HT1080 (cell line): ENCODE data around the gene SNAP47. TPM values are rescaled to one million over a fixed set of nuclear protein-coding genes. Genes with fewer than 3 reads are reported as not detected.
A peak's percentile ranks its signal among the peaks of the same experiment; 100 is the strongest.

Experiments
- DNase-seq: peaks from one replicate; pipeline ENCODE4 v3.0.0-alpha.2; 2015; ENCODE audit warnings: low read depth
- total RNA-seq: library from RNA; depleted of rRNA; stranded (reverse); fragments of >200 nt; shearing (Covaris generic); gene quantifications from 2 replicates; pipeline ENCODE4 v1.2.3, GENCODE V29; 2014

SNAP47 gene
- total RNA-seq, 1 experiment from 2014 or later = 47.0 TPM

DNA sequence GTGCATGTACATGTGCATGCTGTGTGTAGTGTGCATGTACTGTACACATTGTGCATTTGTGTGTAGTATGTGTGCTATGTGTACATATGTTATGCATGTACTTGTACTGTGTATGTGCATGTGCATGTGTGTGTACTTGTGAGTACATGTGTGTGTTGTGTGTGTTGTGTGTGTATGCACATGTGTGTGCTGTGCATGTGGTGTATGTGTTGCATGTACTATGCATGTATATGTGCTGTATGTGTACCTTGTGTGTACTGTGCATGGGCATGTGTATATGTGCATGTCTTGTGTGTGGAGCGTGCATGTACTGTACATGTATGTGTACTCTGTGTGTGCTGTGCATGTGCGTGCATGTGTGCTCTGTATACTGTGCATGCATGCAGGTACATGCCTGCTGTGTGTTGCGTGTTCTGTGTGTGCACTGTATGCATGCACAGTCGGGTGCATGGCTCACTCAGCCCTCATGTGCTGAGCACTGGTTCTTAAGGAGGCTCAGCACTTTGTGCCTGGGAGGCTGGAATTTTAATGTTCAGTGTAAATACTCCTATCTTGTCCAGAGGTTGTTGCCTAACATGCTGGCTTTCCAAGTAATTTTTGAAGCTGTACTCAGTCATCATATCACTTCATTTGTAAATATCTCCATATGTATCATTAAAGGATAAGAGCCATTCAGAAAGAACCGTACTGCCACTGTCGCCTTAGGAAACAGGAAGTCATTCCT, 32.3 kb downstream of the SNAP47 start:
- no peak for DNase-seq

DNA sequence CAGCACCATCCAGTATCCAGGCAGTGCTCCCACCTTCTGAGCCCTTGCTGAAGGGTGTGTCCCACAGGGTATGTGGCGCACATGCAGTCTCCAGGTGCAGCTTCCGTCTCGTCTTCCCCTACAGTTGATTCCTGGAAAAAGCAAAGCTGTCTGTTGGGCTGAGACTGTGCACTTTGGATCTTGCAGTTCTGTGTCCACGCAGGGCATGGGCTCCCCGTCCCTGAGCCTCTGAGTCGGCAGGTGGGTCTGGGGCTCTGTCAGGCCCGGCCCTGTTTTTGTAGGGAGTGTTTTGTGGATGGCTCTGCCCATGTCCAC, 32.8 kb downstream of the SNAP47 start:
- DNase-seq = no peak

DNA sequence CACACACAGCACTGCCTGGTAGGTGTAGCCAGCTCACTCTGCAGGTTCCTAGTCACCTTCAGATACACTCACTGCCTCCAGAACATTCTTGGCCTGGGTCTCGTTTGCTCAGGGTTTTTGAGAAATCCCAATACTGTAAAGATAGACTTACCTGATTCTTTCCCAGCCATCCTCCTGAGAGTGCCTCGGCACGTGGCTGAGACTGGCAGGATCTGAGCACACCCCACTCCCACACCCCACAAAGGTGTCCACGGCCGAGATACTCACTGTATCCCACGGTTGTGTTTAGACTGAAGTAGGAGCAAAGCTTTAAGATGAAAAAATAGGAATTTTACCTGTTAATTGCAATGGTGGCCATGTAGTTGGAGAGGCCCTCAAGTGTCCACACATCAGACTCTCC, 33.4 kb downstream of the SNAP47 start:
- no peak for DNase-seq

DNA sequence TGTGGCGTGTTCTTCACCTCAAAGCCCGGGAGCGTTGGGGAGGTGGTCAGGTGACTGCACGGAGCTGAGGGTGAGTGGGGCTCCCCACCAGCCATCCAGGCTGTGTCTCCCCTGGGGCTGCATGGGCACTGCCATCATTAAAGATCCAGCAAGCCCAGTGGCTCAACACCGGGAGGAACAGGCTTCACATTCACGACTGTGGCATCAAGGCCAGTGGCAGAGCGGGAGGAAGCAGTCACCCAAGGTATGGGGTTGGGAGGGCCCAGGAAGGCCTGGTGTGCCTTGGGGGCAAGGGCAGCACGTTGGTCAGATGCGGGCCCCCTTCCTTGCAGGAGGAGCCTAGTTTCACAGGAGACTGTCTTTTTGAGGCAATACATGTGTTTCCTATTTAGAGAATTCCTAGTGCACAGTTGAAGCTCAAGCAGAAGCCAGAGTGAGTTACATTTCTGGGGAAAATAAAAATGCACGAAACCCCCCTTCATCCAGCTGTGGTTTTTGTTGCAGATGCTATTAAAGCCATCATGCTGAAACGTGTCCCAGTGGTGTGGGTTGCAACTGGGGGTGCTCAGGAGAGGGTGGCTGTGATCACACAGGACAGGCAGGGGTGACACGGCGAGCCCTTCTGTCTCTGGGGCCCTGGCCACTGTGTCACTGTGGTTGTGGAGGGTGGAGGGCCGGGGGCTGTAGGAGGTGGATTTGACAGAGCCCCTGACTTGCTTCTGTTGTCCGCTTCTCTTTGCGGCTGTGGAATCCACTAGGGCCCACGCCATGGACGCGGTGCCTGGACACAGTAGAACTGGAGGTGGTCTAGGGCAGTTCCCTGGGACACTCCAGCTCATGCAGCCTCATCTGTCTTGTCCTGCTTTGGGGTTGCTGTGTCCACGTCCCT, 34.1 kb downstream of the SNAP47 start:
- DNase-seq = no peak

DNA sequence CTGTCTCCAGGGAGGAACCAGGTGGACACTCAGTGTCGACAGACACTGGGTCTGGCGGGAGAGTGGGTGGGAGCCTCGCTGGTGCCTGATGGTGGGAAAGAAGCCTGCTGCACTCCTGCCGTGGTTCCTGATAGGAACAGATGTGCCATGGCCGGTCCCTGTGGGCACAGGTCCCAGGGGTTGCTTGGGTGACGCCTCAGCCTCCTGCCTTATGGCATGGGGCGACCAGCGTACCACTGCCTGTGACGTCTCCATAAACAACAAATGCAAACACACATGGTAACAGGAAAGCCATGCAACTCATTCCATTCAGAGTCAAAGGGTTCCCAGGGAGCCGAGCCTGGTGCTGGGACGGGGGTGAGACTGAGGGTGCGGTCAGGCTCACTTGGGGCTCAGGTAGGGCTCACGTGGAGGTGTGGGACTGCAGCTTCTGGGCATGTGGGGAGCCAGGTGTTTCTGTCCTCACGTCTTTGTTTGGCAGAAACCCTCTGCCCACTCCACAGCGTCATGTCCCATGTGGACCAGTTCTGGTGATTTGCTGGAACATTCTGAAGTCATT, 34.8 kb downstream of the SNAP47 start:
- no peak for DNase-seq

DNA sequence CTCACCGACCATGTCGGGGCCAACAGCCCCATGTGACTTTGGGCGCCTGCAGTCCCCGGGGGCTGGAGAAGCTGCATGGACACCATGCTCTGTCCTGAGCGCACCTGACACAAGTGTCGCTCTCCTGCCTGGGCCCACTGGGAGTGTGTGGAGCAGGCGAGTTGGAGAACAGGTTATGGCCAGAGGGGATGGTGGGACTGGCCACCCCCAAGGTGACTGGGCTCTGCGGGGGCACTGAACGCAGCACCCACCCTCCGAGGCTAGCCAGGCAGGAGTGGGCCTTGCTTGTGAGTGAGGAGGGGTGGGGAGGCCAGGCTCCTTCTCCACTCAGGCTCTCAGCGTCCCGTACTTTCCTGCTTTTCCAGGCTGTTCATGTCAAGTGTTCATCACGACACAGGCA, 35.6 kb downstream of the SNAP47 start:
- no peak for DNase-seq

DNA sequence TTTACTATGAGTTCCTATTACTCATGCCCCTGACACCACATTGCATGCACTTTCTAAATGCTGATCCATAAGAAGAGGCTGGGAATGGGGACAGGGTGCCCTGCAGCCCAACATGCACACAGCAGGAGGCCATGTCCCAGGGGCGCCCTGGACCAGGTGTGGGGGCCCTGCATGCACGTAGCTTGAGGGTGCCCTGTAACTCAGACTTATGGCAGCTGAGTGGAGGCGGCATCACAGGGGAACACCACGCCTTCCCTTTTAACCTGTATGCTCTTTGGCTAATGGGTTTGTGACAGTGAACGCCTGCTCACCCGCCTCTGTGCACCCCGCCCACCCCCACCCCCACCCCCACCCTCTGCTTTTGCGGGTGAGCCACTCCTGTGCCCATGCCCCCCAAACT, 36.1 kb downstream of the SNAP47 start:
- DNase-seq = no peak

DNA sequence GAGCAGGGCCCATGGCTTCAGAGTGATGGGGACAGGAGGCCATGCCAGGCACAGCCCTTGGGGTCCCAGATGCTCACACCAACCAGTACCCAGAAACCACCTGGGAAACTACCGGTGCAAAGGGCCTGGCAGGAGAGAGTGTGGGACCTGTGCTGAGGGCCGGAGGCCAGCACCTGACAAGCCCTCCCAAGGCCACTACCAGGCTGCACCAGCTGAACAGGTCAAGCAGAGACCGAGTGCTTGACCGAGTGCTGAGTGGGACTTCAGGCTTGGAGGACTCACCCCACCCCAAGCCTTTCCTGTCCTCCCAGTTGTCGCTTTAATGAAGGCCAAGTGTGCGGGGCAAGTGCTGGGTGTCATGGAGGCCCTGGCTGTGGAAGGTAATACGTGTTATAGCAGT, 36.5 kb downstream of the SNAP47 start:
- DNase-seq = no peak

DNA sequence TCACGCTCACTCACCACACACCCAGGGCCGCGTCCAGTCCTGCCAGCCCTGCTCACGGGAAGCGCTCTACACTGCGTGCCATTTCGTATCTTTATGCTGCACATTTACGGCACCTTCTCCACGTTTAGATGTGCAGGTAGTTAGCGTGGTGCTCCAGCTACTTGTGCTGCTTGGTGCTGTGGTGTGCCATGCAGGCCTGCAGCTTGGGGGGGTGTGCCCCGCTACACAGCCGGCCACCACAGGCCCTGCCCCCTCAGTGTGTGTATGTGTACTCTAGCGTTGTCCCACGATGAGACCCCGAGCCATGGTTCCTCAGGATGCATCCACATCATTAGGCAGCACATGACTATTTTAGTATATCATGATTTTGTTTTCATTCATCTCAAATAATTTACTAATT, 38.3 kb downstream of the SNAP47 start:
- no peak for DNase-seq

DNA sequence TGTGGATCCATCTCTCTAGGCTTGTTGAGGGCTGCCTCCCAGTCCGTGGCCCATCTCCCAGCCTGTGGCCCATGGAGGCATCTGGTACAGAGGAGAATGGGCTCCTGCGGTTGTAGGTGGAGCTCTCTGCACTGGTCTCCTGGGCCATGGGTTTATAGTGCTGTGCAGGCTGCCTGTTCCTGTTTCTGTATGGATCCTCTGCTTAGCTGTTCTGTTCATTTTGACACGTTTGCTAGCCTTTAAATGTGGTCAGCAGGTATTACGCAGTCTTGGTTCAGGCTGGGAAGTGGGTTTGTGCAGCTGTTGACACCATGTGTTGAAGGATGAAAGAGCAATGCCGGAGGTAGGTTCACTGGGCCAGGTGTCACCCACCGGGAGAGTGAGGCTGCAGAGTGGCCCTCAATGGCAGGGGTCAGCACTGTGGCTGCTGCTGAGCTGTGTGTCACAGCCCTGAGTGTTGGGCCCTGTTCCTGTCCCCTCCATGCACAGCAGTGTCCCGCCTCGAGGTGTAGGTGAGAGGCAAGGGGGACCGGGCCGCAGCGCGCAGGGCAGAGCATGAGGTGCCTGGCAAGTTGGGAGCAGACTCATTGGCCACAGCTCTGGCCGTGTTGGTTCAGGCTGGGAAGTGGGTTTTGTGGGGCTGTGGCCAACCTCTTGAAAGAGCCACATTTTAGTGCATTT, 39.0 kb downstream of the SNAP47 start:
- DNase-seq = no peak

DNA sequence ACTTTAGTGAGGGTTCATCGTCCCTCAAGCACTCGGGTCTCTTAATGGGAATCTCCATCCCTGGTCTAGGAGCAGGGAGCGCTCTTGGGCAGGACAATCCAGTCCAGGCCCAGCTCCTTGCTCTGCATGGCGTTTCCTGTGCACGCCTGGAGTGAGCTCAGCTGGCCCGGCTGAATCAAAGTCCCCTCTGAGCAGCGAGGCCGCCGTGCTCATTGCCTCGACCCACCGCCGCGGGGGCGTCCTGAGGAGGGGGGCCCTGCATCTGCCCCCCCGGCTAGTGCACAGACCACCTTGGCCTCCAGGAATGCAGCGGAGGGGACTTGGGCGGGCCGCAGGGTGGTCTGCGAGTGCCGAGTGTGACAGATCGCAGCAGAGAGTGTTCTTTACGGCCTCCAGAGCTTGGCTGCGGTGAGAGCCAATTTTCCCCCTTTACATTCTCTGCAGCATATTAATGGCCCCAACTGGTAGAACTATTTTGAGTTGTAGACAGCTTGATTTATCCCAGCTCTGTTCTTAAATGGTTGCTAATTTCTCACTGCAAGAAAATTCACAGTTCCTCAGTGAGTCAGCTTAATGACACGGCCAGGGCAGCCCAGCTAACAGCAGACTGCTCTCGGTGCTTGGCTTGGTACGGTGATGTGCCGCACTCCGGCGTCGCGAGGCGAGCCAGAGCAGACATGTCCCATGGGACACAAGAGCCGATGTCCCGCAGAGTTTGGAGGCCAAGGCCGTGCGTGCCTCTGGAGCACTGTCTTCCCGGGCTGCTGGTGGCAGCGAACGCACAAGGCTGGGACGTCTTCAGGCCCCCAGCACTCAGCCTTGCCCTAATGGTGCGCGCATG, 39.8 kb downstream of the SNAP47 start:
- DNase-seq = no peak

DNA sequence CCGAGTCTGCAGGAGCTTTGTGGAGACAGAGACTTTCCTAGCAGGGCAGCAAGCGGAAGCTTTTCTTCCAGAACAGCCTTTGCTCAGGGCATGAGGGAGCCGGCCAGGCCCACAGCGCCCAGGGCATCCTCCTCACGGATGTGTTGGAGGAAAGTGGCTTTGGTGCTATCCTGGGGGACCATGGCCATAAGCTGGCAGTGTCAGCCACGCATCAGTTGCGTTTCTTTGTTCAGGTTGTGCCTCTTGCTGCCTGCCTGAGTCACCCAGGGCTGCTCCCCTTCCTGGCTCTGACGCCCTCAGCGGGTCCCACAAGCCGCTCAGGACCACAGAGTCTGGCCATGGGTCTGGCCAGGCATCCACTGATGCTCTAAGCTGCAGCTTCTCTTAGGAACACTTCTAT, 40.6 kb downstream of the SNAP47 start:
- no peak for DNase-seq

DNA sequence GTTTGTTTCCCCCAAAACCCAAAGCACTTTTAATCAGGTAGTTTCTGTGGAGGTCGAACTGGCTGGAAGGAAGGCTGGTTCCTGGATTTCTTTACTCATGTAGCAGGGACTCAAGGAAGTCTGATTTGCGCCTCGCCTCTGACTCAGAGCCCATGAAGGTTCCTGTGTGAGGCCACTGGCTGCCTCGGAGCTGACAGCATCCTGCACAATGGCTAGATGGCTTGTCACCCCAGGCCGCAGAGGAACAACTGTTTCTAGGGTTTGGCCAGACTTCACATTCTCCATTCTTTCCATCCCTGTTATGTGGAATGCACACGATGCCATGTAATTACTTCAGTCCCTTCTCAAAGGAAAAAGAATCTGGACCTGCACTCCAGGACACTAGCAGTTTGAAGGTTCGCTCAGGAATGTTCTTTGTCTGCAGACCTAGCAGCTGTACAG, 41.1 kb downstream of the SNAP47 start:
- DNase-seq = peak; percentile 56

DNA sequence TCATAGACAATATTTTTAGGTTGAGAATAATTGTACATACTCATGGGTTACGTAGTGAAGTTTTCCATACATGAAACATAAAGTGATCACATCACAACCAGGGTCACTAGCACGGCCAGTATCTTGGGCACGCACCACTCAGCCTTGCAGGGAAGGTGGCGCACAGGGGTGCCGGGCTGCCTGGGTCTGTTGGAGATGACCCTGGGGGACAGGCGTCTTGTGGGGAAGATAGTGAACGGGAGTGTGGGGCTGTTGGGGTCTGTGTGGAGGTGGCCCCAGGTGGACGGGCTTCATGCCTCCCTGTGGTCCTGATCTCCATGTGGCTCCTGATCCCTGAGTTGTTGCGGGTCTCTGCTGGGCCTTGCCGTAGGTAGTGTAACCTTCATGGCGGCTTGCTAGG, 41.9 kb downstream of the SNAP47 start:
- DNase-seq = no peak

DNA sequence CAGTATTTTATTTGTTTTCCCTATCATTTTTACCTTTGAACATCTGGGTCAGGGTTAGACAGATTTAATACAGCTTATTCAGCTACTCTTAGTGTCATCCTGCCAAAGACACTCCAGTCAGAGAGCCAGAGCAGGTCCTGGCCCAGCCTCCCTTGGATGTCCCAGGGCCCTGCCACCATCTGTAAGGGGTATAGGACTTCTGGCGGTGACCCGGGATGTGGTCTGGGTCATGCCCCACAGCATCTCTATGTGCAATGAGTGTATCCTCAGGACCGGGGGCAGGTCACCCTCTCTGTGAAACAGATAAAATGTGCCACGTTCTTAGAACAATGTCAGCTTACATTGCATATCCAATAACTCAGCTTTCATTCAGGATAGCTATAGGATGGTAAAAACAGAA, 42.4 kb downstream of the SNAP47 start:
- DNase-seq = no peak

DNA sequence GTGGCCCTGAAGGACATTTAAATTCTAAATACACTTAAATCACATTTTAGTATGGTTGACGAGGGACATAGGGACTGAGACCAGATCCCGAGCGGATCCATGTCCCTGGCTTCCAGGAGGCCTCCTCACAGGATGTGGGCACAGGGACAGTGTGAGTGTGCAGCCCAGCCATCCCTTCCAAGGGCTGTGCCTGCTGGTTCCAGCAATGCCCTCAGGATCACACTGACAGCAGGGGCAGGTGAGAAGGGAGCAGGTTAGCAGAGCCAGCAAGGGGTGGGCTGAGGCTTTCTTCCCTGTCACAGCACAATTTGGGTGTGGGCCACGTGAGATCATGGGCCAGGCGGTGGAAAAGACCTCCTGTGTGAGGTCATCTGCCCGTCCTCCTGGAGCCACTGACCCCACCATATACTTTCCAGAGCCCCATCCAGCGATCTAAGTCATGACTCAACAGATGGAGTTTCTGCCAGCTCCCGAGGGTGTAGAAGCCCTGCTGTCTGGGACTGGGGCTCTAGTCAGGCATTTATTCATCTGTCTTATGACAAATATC, 43.2 kb downstream of the SNAP47 start:
- DNase-seq = peak; percentile 47

DNA sequence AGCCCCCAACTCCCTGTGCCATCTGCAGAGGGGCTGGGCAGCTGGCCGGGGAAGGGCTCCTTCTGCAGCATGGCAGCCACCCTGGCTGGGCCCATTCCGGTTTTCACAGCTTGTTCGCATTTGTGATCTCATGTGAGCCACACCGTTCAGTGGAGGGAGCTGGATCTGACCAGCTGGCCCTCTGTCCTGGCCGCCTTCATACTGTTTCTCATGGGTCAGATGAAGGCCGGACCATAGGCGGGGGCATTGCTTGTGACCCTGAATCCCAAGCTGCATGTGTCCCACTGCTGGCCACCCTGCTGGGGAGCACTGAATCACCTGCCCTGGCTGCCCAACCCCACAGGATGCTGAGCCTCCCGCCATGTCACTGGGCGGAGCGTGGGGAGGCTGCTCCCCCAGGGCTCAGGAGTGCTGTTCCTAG, 43.8 kb downstream of the SNAP47 start:
- DNase-seq = no peak

DNA sequence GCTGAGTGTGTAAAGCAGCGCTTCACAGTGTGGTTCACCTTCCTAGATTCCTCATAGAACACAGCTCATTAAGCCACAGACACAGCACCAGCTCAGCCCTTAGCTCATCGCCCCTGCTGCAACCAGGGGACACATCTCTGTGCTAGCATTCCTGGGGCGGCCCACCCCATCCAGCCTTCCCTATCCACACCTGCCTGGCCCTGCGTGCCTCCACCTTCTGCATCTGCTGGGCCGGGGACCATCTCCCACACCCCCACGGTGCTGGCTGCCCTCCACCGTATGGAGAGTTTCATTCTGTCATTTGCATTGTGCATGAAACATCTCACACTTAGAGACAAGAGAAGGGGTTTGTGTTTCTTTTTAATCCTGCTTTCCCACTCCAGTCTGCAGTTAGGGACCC, 44.5 kb downstream of the SNAP47 start:
- no peak for DNase-seq

DNA sequence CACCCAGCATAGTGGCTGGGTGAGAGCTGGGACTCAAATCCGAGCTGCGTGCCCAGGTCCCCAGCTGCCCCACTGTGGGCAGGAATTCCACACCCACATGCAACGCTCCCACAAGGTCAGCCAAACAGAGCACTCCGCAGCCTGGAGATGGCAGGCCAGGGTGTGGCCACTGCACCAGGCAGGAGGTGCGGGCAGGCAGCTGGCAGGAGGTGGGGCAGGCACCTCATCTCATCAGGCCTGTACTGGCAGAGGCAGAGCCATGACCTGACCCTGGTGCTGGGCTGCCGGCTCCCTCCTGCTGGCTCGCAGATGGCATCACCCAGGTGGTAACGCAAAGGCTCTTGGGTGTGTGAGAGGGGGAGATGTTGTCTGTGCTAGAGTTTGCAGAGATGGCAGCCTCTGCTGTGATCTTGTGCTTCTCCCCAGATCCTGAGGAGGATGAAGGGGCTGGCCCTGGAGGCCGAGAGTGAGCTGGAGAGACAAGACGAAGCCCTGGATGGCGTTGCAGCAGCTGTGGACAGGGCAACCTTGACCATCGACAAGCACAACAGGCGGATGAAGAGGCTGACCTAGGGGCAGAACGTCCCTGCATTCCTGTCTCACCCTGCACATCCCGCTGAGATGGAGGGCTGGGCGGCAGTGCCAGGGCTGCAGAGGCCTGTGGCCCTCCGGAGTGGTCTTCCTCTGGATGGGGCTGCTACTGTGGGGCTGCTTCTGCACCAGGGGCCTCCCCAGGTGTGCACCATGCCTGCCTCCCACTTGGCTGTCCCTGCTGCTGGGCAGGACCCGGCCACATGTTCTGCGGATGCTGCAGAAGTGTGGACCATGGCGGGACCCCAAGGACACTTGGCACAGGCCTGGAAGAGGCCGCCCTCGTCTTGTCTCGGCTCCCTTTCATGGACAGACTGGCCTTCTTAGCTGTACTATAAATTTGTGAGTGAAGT, 45.1 kb downstream of the SNAP47 start:
- no peak for DNase-seq
